Stomach (tissue), 4 donors: Measurements from ENCODE around the gene UGT2A1.

ENCODE experiments used
- CTCF ChIP-seq, 7 experiments: fragments of 450-650 bp in 4 of 7; fragments of 200-600 bp in 3 of 7; sonication (generic) in 3 of 7; IDR thresholded peaks; one replicate each; pipeline ENCODE4 v1.5.1; 2016 to 2019; ENCODE audit warnings: antibody characterized with exemption in 7 of 7, control low read depth in 2 of 7, mild to moderate bottlenecking in 1 of 7
- POLR2A ChIP-seq, 4 donors: fragments of 450-650 bp; IDR thresholded peaks; one replicate each; pipeline ENCODE4 v1.6.1; 2016; ENCODE audit warnings: antibody characterized with exemption in 4 of 4, control low read depth in 2 of 4, mild to moderate bottlenecking in 1 of 4, moderate library complexity in 1 of 4

DNA sequence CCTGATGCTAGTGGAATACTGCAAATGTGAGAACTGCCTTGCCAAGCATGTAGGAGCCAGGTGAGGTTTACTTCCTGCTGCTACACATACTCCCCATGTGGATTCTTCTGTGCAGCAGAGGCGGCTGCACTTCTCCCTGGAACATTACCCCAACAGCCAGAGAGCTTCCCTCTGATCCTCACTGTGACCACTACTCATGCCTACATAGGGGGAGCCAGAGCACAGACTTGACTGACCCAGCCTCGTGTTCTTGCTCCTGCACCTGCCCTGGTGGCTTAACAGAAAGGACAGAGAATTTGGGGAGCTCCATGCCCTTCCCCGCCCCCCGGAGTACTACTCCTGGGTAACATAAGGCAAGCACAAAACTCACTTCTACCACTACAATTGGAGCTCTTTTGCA, 52.0 kb downstream of the UGT2A1 start:
- TF ChIP-seq CTCF (IDR thresholded peaks at IDR 0.05) (no peak), POLR2A (IDR thresholded peaks at IDR 0.05) (no peak)
